HG03432 (cell line): Measurements from ENCODE around the gene RREB1.
A peak's percentile ranks its signal among the peaks of the same experiment; 100 is the strongest.
"Not testable (repeated sequence)": the region's sequence is repeated elsewhere in the genome, so short reads cannot be mapped to it uniquely, and the experiment has no call there.

Experiments
- ATAC-seq: cut with Tn5 transposase; IDR thresholded peaks from one replicate; pipeline ENCODE4 v1.9.1; 2021; ENCODE audit warnings: mild to moderate bottlenecking, moderate library complexity; ENCODE audit not compliant: unreplicated experiment

The RREB1 gene

DNA sequence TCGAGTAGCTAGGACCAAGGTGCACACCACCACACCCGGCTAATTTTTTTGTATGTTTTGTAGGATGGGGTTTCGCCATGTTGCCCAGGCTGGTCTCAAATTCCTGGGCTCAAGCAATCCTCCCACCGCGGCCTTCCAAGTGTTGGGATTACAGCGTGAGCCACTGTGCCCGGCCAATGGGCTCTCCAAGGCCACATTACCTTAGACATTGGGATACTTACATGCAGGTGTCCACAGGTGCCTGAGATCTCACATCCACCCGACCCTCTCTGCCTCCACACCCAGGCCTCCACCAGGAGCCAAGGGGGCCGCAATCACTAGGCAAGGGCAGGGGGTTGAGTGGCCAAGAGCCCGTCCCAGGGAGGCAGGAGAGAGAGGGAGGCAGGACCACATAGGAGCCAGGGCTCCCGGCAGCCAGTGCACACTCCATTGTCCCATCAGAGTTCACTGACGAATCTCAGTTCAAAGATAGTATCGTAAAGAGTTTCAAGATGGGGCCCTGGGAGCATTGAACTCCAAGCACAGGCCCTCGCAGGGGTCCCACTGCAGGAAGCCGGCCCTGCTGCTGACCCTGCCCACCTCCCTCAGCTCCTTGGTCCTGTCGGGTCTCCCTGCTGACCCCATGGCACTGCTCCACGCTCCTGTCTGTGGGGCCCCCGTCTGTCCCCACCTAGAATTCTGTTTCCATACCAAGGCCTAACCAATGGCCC is 149.9 kb downstream of the RREB1 start:
- ATAC-seq = no peak

DNA sequence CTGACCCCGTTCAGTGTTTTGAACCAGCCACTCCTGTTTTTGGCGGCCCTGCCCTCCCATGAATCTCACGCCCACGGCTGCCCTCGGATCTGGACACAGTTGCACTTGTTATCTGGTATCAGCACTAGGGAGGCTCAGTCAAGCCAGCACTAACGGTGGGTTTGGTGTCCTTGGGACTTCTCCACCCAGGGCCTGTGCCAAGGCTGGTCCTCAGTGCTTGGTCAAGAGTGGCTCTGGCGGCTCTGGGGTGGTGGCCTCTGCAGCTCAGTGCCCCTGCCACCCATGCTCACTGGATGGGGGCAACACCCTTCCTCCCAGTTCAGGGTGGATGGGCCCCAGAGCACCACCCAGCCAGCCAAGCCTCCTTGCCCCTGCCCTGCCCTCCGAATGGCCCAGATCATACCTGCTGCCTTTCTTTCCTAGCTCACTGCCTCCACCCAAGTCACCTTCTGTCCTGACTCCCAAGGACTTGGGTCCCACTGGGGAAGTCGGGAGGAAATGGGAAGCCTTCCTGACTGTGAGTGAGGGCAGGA is 150.5 kb downstream of the RREB1 start:
- no peak for ATAC-seq

DNA sequence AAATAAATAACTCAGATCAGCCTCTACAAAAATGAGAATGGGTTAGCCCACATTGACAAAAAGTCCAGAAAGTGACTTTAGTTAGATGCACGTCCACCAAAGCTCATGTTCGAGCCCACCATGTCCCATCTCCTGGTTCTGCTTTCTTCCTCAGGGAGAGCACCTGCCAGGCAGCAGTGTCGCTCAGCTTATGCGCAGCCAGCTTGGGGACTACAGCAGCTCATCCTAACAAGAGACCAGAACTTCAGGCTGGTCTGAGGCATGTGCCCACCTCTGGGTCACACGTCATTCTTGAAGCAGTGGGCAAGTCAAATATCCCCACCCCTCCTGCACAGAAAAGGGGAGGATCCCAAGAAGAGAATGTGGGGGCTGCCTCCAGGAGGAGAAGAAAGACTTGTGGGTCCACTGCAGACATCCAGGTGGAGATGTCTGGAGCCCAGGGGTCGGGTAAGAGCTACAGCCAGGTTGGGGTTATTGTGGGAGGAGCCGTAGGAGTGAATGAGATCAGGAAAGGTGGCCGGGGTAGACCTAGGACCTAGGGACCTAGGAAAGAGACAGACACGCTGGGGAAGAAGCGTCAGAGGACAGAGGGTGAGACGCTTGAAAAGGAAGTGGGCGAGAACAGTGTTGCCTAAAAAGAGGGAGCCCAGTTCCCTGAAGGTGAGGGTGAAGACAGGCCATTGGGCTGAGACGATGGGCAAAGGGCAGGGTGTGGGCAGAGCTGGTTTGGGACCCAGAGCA is 152.7 kb downstream of the RREB1 start:
- no peak for ATAC-seq

- peak; percentile 85 for ATAC-seq
These were observed 153.5 kb downstream of the RREB1 start for GRCh38 chr6:7261032-7261841.

- no peak for ATAC-seq
These were observed 154.2 kb downstream of the RREB1 start for GRCh38 chr6:7261852-7262461.

GRCh38 chr6:7262746-7263518 is 155.2 kb downstream of the RREB1 start:
- ATAC-seq = no peak

- ATAC-seq = not testable (repeated sequence)
These were observed 155.7 kb downstream of the RREB1 start for GRCh38 chr6:7263519-7263805.

- no peak for ATAC-seq
These were observed 156.3 kb downstream of the RREB1 start for GRCh38 chr6:7264041-7264440.

GRCh38 chr6:7264686-7265384 is 157.1 kb downstream of the RREB1 start:
- no peak for ATAC-seq

DNA sequence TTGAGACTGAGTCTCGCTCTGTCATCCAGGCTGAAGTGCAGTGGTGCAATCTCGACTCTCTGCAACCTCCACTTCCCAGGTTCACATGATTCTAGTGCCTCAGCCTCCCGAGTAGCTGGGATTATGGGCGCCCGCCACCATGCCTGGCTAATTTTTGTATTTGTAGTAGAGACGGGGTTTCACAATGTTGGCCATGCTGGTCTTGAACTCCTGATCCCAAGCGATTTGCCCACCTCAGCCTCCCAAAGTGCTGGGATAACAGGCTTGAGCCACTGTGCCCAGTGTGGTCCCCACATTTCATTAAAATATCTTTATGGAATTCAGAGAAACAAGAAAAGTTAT is 157.6 kb downstream of the RREB1 start:
- ATAC-seq = not testable (repeated sequence)

DNA sequence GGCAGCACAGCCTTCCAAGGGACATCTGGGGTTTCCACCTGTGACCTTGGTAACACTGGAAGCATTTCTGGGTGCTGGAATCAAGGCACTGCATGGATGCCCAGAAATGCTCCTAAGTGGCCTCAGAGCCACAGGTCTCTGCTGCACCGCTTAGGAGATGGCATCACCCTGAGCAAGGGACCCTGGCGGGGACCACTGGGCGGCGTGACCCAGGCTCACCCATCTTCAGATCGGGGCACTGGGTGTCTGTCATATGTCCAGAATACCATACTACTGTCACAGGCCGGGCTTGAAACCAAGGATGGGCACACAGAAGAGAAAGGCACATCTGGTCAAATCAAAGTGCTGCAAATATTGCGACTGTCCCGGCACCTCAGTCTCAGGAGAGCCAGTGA is 159.3 kb downstream of the RREB1 start:
- no peak for ATAC-seq

DNA sequence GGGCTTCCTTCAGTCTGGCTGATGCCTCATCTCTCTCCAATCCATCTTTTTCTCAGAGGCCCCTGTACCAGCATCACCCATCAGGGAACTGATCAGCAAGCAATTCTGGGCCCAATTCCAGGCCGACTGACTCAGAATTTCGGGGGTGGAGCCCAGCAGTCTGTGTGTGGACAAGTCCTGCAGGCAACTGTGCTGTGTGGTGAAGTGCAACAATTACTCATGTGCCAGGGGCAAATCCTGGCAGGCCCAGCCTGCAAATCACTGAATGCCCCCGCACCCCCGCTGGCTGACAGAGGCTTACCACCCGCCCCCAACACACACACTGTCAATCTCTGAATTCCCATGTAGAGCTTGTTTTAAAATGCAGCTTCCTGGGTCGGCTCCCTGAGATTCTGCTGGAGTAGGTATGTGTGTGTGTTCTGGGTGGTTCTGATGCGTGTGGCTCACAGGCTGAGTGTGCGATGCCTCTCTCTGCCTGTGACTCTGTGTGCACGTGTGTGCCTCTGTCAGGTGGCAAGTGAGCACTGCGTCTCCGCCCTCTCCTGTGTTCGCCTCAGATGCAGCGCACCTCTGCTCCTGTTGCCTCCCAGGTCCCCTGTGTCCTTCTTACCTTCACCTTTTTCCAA is 159.8 kb downstream of the RREB1 start:
- ATAC-seq = no peak

- no peak for ATAC-seq
These were observed 160.6 kb downstream of the RREB1 start for GRCh38 chr6:7268362-7268761.

DNA sequence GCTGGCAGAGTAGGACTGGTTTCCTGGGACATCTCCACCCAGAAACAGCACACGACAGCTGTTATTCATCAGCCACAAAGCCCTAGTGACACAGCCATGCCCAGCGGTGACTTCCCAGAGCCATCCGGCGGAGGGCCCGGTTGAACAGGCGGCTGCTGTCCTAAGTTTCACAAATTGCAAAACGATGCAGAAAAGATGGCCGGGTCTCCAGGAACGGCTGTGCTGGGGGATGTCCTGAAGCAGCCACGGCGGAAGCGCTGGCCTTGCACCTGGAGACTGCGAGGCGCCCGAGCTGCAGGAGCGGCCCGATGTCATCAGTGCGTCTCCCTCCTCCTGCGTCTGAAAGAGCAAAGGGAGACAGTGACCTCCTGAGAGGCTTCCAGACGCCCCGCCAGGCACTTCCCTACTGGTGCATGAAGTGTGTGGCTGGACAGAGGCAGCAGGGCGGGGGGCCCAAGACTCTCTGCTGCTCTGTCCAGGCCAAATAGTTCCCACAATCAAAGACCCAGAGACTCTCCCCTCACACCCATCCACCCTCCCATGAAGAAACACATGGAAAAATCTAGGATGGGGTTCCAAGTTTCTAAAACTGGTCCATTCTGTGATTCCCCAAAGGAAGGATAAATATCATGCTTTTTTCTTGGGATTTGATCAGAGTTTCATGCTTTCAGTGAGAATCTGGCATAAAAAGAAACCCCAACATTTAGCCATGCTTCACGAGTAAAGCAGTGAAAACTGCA is 161.2 kb downstream of the RREB1 start:
- ATAC-seq = no peak

DNA sequence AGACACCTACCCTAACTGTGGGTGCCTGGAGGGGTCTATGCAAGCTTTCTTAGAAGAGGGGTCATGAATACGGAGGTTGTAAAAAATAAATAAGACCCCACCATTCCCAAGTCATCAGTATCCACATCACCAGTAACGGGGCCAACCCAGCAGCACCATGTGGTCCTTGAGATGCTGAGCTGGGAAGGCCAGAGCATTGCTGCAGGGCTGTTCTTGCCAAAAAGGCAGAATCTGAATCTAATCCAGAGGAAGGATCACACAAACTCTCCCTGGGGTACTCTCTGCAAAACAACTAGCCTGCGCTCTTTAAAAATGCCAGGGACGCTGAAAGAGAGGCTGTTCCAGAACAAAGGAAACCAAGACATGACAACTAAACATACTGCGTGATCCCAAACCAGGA is 162.1 kb downstream of the RREB1 start:
- ATAC-seq = no peak

DNA sequence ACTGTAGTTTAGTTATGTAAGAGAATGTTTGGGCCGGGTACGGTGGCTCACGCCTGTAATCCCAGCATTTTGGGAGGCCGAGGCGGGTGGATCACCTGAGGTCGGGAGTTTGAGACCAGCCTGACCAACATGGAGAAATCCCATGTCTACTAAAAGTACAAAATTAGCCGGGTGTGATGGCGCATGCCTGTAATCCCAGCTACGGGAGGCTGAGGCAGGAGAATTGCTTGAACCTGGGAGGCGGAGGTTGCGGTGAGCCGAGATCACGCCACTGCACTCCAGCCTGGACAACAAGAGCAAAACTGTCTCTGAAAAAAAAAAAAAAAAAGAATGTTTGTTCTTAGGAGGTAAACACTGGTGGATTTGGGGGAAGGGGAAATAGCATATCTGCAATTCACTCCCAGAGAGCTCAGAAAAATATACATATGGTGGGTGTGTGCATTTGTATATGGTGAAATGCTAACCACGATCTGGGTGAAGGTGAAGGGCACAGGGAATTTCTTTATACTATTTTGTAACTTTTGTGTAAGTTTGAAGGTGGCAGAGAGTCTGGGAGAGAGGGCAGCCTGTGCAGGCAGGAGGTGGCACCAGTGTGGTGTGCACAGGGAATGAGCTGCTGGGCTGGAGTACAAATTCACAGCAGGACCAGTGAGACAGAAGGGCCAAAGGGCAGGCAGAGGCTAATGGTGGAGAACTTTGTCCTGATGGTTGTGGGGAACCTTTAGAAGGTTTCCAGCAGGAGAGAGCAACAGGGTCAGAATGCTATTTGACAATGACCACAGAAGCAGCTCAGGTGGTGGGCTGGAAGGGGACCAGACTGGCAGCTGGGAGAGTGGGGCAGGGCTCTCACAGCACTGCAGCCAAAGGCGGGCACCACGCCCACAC is 162.8 kb downstream of the RREB1 start:
- no peak for ATAC-seq

GRCh38 chr6:7271205-7271534 is 163.4 kb downstream of the RREB1 start:
- ATAC-seq = no peak

DNA sequence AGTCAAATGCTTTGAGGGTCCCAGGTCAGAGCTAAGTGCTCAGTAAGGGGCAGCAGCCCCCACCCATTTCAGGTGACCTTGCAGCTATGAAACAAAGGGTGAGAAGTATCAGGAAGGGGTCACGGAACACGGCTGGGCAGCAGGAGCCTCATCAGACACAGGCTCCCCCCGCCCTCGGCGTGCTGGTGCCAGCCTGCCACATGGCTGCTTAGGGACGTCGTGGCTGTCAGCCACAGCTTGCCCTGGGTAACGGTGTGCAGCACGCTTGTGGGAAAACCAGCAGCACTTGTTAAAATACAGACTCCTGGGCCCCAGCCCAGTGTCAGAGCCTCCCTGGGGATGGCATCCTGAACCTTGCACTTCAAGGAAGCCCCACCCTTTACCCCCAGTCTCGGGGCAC is 165.9 kb downstream of the RREB1 start:
- ATAC-seq = no peak
